NB4 (cell line): ENCODE measurements around the gene AFF3.

ENCODE experiments used
- DNase-seq: peaks from one replicate; pipeline ENCODE4 v3.0.0; 2010; ENCODE audit warnings: low read depth
- H3K4me3 ChIP-seq: one replicate; pipeline ENCODE4 v1.5.1; 2011; ENCODE audit warnings: mild to moderate bottlenecking, low read depth, low read length, moderate library complexity
- CTCF ChIP-seq: IDR thresholded peaks from one replicate; pipeline ENCODE4 v1.5.1; 2012; ENCODE audit warnings: low read depth, low read length
- MYC ChIP-seq: IDR thresholded peaks from 2 replicates; pipeline ENCODE4 v1.6.1; 2011; ENCODE audit warnings: low read depth, low read length
- POLR2A ChIP-seq: IDR thresholded peaks from 2 replicates; pipeline ENCODE4 v1.6.1; 2011; ENCODE audit warnings: mild to moderate bottlenecking; ENCODE audit not compliant: insufficient read length; ENCODE audit errors: extremely low read depth
- TF ChIP-seq, protein P1 (sequence below): IDR thresholded peaks from 2 replicates; pipeline ENCODE4 v1.6.1; 2011; ENCODE audit warnings: low read depth, low read length

Gene AFF3

DNA sequence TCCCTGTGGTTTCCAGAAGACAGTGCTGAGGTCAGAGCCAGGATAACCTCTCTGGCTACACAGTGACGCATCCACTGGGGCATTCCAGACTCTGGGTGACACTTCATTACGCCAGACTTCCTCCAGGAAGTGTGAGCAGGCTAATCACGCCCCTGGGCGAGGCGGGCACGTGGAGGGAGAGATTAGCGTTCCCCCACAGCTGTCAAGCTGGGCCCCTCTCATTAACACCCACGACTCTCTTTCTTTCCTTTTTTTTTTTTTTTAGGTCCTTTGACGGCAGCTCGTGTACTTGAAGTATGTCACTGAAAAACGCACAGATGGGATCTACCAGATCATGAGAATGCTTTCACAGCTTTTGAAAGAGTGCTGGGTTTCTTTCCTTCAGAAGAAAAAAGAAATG, 274.6 kb downstream of the AFF3 start:
- no peak overlapping the region for H3K4me3 ChIP-seq
- TF ChIP-seq, protein P1, sequence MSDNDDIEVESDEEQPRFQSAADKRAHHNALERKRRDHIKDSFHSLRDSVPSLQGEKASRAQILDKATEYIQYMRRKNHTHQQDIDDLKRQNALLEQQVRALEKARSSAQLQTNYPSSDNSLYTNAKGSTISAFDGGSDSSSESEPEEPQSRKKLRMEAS, result no peak
- no peak for TF ChIP-seq MYC
- TF ChIP-seq CTCF, result no peak
- no peak for TF ChIP-seq POLR2A
- DNase-seq, result peak; percentile 5

DNA sequence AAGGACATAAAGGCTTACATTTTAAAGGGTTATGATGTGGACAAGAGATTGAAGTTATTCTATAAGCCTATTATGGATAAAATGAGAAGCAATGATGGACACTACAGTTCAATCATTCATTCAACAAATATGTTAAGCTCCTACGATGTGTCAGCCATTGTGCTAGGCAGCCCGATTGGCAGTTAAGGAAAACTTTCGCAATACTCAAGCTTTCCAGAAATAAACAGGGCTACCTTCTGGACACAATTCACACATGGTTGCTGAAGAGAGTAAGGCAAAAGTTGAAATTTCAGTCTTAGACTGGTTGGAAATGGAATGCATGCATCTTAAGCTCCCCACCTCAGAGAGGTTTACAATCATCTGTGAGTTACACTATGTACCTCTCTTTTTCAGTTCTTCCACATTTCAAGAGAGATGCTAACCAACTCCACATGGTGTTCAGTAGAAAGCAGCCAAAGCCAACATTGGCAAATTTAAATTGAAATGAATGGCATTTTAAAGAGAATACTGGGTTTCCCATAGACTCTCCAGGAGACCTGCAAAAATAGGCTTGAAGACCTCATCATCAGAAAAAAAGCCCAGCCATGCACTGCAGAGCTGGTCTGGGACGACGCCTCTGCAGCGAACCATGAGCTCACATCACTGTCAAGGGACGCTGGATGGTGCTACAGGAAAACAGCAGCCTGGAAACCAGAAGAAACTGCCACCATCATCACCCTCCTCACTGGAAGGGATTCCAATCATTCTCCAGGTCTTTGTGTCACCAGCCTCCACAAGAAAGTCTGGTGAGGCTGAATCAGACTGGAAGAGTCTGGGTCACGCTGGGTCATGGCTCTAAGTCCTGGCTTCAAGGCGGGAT, 276.3 kb downstream of the AFF3 start:
- DNase-seq, result no peak
- TF ChIP-seq, protein P1, result no peak
- TF ChIP-seq MYC (no peak), CTCF (no peak), POLR2A (no peak)
- no peak overlapping the region for H3K4me3 ChIP-seq

DNA sequence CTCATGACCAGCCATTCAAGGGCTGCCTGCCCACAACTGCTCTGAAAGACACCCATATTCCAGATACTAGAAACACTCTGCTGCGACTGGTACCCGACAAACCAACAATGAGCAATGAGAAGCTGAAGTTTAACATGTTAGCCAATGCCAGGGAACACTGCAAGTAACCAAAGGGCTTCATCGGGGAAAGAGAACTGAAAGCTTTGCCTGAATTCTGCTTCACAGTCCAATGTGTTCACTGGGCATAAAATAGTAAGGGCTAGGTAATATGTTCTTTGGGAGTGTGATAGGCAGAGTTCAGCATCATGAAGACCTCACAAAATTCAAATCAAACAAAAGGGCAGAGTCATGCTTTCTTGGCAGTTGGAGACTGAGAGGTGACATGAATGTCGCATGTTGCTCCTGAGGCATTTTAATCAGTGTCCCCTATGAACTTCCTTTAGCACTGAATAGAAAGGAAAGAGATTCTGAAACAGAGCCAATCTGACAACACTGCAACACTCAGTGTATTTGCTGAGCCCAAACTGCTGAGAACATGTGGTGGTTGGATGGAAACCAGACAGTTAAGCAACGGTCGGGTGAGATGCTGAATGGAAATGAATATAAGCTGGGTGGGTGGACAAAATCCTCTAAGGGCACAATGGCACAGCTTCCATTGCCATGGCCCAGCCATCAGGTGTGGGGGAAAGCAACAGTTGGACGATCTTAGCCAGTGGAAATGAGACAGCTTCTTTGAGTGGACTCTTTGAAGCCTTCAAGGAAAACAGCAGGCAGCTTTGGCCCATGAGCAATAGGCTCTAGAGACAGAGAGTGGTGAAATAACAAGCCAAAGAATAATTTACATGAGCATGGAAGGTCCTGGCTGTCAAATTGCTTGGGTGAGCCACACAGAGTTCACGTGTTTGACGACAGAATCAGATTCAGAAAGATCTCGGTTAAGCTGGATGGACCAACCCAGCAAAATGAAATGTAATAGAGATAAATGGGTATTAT, 277.5 kb downstream of the AFF3 start:
- TF ChIP-seq MYC (no peak), CTCF (no peak), POLR2A (no peak)
- TF ChIP-seq, protein P1, result no peak
- no peak for DNase-seq
- no peak overlapping the region for H3K4me3 ChIP-seq

DNA sequence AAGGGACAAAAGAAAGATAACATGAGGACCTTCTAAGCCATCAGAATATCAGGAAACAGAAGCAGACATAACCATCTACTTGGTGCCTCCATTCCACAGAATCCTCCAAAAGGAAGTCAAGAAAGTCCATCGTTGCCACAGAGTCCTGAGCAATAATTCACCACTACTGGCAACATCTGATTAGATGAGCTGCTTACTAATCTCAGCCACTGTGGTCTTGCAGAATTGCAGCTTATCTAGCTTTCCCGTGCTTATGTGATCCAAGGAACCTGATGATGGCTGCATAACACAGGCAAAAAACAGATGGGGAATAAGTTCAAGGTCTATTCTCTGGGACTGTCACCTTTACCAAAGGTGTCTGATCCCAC, 278.5 kb downstream of the AFF3 start:
- no peak overlapping the region for H3K4me3 ChIP-seq
- no peak for DNase-seq
- TF ChIP-seq, protein P1, result no peak
- TF ChIP-seq CTCF (no peak), MYC (no peak), POLR2A (no peak)

- TF ChIP-seq CTCF (no peak), POLR2A (no peak), MYC (no peak)
- TF ChIP-seq, protein P1, result no peak
- DNase-seq, result peak; percentile 20
- H3K4me3 ChIP-seq, result no peak overlapping the region
Observed at GRCh38 chr2:99863236-99863902, 279.0 kb downstream of the AFF3 start.
